Gastrocnemius medialis (tissue), 4 donors: Measurements from ENCODE around the gene NDUFA5. TPM values are rescaled to one million over a fixed set of nuclear protein-coding genes. Genes with fewer than 3 reads are reported as not detected.
A peak's percentile ranks its signal among the peaks of the same experiment; 100 is the strongest.

Source experiments
- ATAC-seq, 2 donors: fragments of 150-250 bp; one replicate each; pipeline ENCODE4 v1.9.1; 2016
- DNase-seq, 2 donors: peaks; one replicate each; pipeline ENCODE4 v3.0.0-alpha.2; 2019
- H3K27ac ChIP-seq, 4 donors: fragments of 200-600 bp; sonication (generic); 1 replicate in 1 of 4; 2 replicates in 3 of 4; pipeline ENCODE4 v1.5.1; 2016 to 2018; ENCODE audit warnings: mild to moderate bottlenecking in 2 of 4, moderate library complexity in 1 of 4
- H3K27me3 ChIP-seq, 3 donors: fragments of 200-600 bp; sonication (generic) in 2 of 3; 1 replicate in 1 of 3; 2 replicates in 2 of 3; pipeline versions ENCODE4 v1.5.1 to v1.6.0; 2016 to 2019; ENCODE audit warnings: mild to moderate bottlenecking in 1 of 3, moderate library complexity in 1 of 3
- H3K36me3 ChIP-seq, 2 donors: fragments of 200-600 bp; sonication (generic) in 1 of 2; one replicate each; pipeline ENCODE4 v1.5.1; 2017 to 2018
- H3K4me1 ChIP-seq, 2 donors: fragments of 200-600 bp; sonication (generic) in 1 of 2; one replicate each; pipeline ENCODE4 v1.5.1; 2016 to 2017; ENCODE audit warnings: mild to moderate bottlenecking in 2 of 2
- H3K4me3 ChIP-seq, 4 donors: fragments of 200-600 bp; sonication (generic) in 3 of 4; 1 replicate in 1 of 4; 2 replicates in 3 of 4; pipeline ENCODE4 v1.5.1; 2016 to 2019; ENCODE audit warnings: mild to moderate bottlenecking in 2 of 4
- H3K9me3 ChIP-seq, 3 donors: fragments of 200-600 bp; sonication (generic) in 2 of 3; 1 replicate in 1 of 3; 2 replicates in 2 of 3; pipeline ENCODE4 v1.5.1; 2016 to 2019
- CTCF ChIP-seq, 5 experiments: fragments of 450-650 bp in 3 of 5; fragments of 200-600 bp in 2 of 5; sonication (generic) in 2 of 5; IDR thresholded peaks in 4 of 5; conservative IDR thresholded peaks in 1 of 5; 1 replicate in 4 of 5; 2 replicates in 1 of 5; pipeline ENCODE4 v1.5.1; 2016 to 2019; ENCODE audit warnings: antibody characterized with exemption in 5 of 5, mild to moderate bottlenecking in 3 of 5, moderate library complexity in 3 of 5
- POLR2A ChIP-seq, 2 donors: fragments of 450-650 bp; IDR thresholded peaks; one replicate each; pipeline ENCODE4 v1.6.1; 2017; ENCODE audit warnings: antibody characterized with exemption in 2 of 2, mild to moderate bottlenecking in 2 of 2, moderate library complexity in 2 of 2
- in situ Hi-C, 4 donors: fragments of 200-750 bp; cut with MboI; loops; one replicate each; pipeline versions ENCODE4 v1.15.0 to v1.8.0; 2017; ENCODE audit warnings: low sequenced_read_pairs in 4 of 4
- intact Hi-C: fragments of 100-400 bp; cut with DNase I; formaldehyde crosslinking; loops from one replicate; pipeline ENCODE4 v1.15.1; 2023; ENCODE audit warnings: low total_unique reads
- total RNA-seq, 4 donors: library from RNA; depleted of rRNA; stranded (reverse); fragments of >200 nt; gene quantifications; one replicate each; pipeline versions ENCODE4 v1.1.0 to v1.2.3, GENCODE V29; 2016

NDUFA5 gene
- total RNA-seq, 4 donors from 2014 or later = 82.8 to 148 (median 137) TPM

- Histone ChIP-seq H3K9me3 (no peaks in the 10 kb centered on the region), H3K27ac (peak overlapping the region; percentile 91 to 93 (median 92)), H3K27me3 (no peaks in the 10 kb centered on the region), H3K4me3 (peak overlapping the region; percentile 18 to 48 (median 28)), H3K4me1 (peaks cover 25 to 47% of the 10 kb centered on the region in 2 donors), H3K36me3 (no peaks in the 10 kb centered on the region)
- TF ChIP-seq POLR2A (IDR thresholded peaks at IDR 0.05) (no peak), CTCF (IDR thresholded peaks at IDR 0.05 in 4 of 5, conservative IDR thresholded peaks at IDR 0.05 in 1 of 5) (no peak)
- intact Hi-C loops (loop anchor here (5.0 kb wide), 2 partner anchors 56 to 146 kb away; partner anchors contain the start of genes LMOD2 and WASL), in situ Hi-C loops (no loop called here)
- no peak for ATAC-seq
- no peak for DNase-seq
These were observed 43.3 kb upstream of the NDUFA5 start for GRCh38 chr7:123600876-123601275.

GRCh38 chr7:123599766-123600165, 42.1 kb upstream of the NDUFA5 start:
- H3K27me3 ChIP-seq = no peaks in the 10 kb centered on the region
- H3K36me3 ChIP-seq = no peaks in the 10 kb centered on the region
- no peak for DNase-seq
- TF ChIP-seq CTCF (IDR thresholded peaks at IDR 0.05 in 4 of 5, conservative IDR thresholded peaks at IDR 0.05 in 1 of 5) = no peak
- TF ChIP-seq POLR2A (IDR thresholded peaks at IDR 0.05) = no peak
- ATAC-seq = no peak
- in situ Hi-C loops (loop anchor here in 1 of 4 donors (25.0 kb wide), 1 partner anchor 263 kb away; no protein-coding TSS in a partner anchor), intact Hi-C loops (loop anchor here (5.0 kb wide), 2 partner anchors 58 to 148 kb away; partner anchors contain the start of genes LMOD2 and WASL)
- peak overlapping the region; percentile 91 to 93 (median 92) for H3K27ac ChIP-seq
- H3K9me3 ChIP-seq = no peaks in the 10 kb centered on the region
- peak overlapping the region in 2 of 4 donors; percentile 33 to 48 for H3K4me3 ChIP-seq
- H3K4me1 ChIP-seq = peaks cover 24 to 42% of the 10 kb centered on the region in 2 donors

GRCh38 chr7:123598657-123599056, 41.0 kb upstream of the NDUFA5 start:
- intact Hi-C loops (no loop called here), in situ Hi-C loops (loop anchor here in 1 of 4 donors (25.0 kb wide), 1 partner anchor 264 kb away; no protein-coding TSS in a partner anchor)
- H3K27me3 ChIP-seq = no peaks in the 10 kb centered on the region
- peak overlapping the region; percentile 91 to 93 (median 92) for H3K27ac ChIP-seq
- H3K4me1 ChIP-seq = peaks cover 24 to 33% of the 10 kb centered on the region in 2 donors
- TF ChIP-seq POLR2A (IDR thresholded peaks at IDR 0.05) (no peak), CTCF (IDR thresholded peaks at IDR 0.05 in 4 of 5, conservative IDR thresholded peaks at IDR 0.05 in 1 of 5) (no peak)
- H3K9me3 ChIP-seq = no peaks in the 10 kb centered on the region
- DNase-seq (no peak), ATAC-seq (no peak)
- H3K4me3 ChIP-seq = peak overlapping the region in 2 of 4 donors; percentile 3 to 26
- no peaks in the 10 kb centered on the region for H3K36me3 ChIP-seq

- DNase-seq (no peak), ATAC-seq (no peak)
- no peak overlapping the region for H3K4me3 ChIP-seq
- H3K27ac ChIP-seq = no peak overlapping the region
- no peak for TF ChIP-seq POLR2A (IDR thresholded peaks at IDR 0.05)
- no peak for TF ChIP-seq CTCF (IDR thresholded peaks at IDR 0.05 in 4 of 5, conservative IDR thresholded peaks at IDR 0.05 in 1 of 5)
- H3K27me3 ChIP-seq = no peaks in the 10 kb centered on the region
- H3K9me3 ChIP-seq = no peaks in the 10 kb centered on the region
- H3K4me1 ChIP-seq = peaks cover 16 to 23% of the 10 kb centered on the region in 2 donors
- intact Hi-C loops (no loop called here), in situ Hi-C loops (loop anchor here in 1 of 4 donors (25.0 kb wide), 1 partner anchor 267 kb away; no protein-coding TSS in a partner anchor)
- no peaks in the 10 kb centered on the region for H3K36me3 ChIP-seq
These were observed 37.2 kb upstream of the NDUFA5 start for GRCh38 chr7:123594813-123595241.
